Stimulated activated CD4-positive, alpha-beta T cell treated with anti-CD3 and anti-CD28 coated beads, TNF-alpha, amount 100 ng/mL, for 4 hours (primary cell): ENCODE results near the gene ABCF3.

Experiments used
- DNase-seq, 3 experiments: peaks; one replicate each; pipeline ENCODE4 v3.0.0-alpha.2; 2020; ENCODE audit warnings: low read depth in 3 of 3

The ABCF3 gene

GRCh38 chr3:184167786-184168185 lies 18.2 kb upstream of the ABCF3 start:
- no peak for DNase-seq

GRCh38 chr3:184168363-184169120 lies 17.5 kb upstream of the ABCF3 start:
- DNase-seq = no peak

GRCh38 chr3:184169896-184170875 lies 15.8 kb upstream of the ABCF3 start:
- DNase-seq = no peak

GRCh38 chr3:184171562-184171961 lies 14.4 kb upstream of the ABCF3 start:
- DNase-seq = no peak

GRCh38 chr3:184172681-184173373 lies 13.2 kb upstream of the ABCF3 start:
- DNase-seq = no peak

GRCh38 chr3:184173374-184173722 lies 12.7 kb upstream of the ABCF3 start:
- no peak for DNase-seq

GRCh38 chr3:184174284-184174645 lies 11.7 kb upstream of the ABCF3 start:
- no peak for DNase-seq

- DNase-seq = peak; percentile 92 to 97 (median 95)
Observed at GRCh38 chr3:184174646-184175492, 11.1 kb upstream of the ABCF3 start, which contains the start of gene AP2M1. AP2M1 (plus strand) TSS chr3:184174855; CDS start chr3:184176994, 2,139 bp downstream.

GRCh38 chr3:184175506-184175905 lies 10.5 kb upstream of the ABCF3 start:
- no peak for DNase-seq

- DNase-seq = no peak
Observed at GRCh38 chr3:184175981-184176376, 10.0 kb upstream of the ABCF3 start.

- DNase-seq = no peak
Observed at GRCh38 chr3:184176377-184177330, 9.3 kb upstream of the ABCF3 start.

GRCh38 chr3:184177331-184177731 lies 8.7 kb upstream of the ABCF3 start:
- no peak for DNase-seq

GRCh38 chr3:184177767-184178306 lies 8.2 kb upstream of the ABCF3 start:
- no peak for DNase-seq

- no peak for DNase-seq
Observed at GRCh38 chr3:184178521-184179138, 7.4 kb upstream of the ABCF3 start.

GRCh38 chr3:184180165-184180564 lies 5.8 kb upstream of the ABCF3 start:
- DNase-seq = no peak

GRCh38 chr3:184181596-184181995 lies 4.4 kb upstream of the ABCF3 start:
- no peak for DNase-seq

- DNase-seq = no peak
Observed at GRCh38 chr3:184183679-184184078, 2.3 kb upstream of the ABCF3 start.

GRCh38 chr3:184184546-184185230 lies 1.3 kb upstream of the ABCF3 start:
- no peak for DNase-seq
